Stimulated activated CD4-positive, alpha-beta T cell treated with anti-CD3 and anti-CD28 coated beads, Interleukin-4, amount 100 ng/mL, for 1 hour (primary cell): Measurements from ENCODE around the gene HCRTR2.
"Not testable (repeated sequence)": the region's sequence is repeated elsewhere in the genome, so short reads cannot be mapped to it uniquely, and the experiment has no call there.

Experiments
- DNase-seq: peaks from one replicate; pipeline ENCODE4 v3.0.0-alpha.2; 2020

Gene HCRTR2

GRCh38 chr6:55220961-55221360 is 46.6 kb downstream of the HCRTR2 start:
- DNase-seq: no peak

DNA sequence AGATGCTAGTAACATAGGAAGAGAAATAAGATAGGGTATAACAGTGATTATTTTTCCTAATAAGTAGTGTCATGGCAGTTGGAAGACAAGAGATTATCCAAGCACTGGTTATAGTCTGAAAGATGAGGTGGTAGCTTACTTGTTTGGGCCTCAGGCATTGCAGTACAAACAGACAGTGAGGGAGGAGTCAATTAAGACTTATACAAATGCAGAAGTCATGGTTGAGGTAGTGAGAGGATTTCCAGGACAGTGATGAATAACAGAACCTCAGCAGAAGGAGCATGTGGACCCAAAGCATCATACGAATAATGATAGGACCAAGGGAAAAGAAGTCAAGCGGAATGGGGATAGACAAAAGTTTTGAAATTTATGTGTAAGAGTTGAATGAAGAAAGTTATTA is 53.5 kb downstream of the HCRTR2 start:
- no peak for DNase-seq

DNA sequence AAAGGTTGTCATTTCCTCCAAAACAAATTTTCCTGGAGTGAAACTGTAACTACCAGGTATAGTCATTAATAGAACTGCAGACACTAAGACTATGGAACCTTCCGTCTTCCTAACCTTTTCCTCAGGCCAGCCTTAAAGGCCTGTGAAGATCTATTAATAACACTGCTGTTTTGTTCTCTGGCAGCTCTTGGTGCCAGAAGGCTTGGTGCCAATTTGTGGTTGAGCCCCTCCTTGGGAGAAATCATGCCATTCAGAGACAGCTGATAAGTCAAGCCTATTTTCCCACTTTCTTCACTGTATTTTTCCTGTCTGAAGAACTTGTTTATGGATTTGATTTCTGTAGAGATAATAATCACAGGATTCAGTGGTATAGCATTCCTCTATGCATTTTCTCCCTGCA is 64.8 kb downstream of the HCRTR2 start:
- no peak for DNase-seq

GRCh38 chr6:55240975-55241605 is 66.8 kb downstream of the HCRTR2 start:
- not testable (repeated sequence) for DNase-seq

DNA sequence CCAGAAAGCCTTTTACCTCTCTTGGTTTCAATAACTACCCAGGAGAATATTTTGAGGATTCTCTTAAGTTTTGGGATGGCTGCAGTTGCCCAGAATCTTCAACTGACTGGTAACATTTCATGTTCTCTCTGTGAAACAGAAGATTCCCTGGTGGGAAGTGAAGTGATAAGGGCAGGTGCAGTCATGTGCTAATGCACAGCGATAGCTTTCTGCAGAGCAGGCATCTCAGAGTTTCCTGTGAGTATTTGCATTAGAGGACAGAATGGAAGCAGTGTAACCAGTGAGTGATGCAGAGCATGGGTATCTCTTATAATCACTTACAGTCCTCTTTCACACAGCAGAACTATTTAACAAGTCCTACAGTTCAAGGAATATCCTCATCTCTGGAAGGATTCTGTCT is 76.1 kb downstream of the HCRTR2 start:
- no peak for DNase-seq

DNA sequence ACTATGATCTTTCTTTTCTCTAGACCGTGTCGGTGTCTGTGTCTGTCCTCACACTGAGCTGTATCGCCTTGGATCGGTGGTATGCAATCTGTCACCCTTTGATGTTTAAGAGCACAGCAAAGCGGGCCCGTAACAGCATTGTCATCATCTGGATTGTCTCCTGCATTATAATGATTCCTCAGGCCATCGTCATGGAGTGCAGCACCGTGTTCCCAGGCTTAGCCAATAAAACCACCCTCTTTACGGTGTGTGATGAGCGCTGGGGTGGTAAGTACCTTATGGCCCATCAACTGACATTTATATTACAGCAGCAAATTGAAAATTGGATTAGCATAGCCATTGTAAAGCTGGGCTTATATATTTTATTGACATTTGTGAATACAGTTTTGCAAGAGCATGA is 80.8 kb downstream of the HCRTR2 start:
- no peak for DNase-seq

- no peak for DNase-seq
Observed at GRCh38 chr6:55260181-55260580, 85.9 kb downstream of the HCRTR2 start.

DNA sequence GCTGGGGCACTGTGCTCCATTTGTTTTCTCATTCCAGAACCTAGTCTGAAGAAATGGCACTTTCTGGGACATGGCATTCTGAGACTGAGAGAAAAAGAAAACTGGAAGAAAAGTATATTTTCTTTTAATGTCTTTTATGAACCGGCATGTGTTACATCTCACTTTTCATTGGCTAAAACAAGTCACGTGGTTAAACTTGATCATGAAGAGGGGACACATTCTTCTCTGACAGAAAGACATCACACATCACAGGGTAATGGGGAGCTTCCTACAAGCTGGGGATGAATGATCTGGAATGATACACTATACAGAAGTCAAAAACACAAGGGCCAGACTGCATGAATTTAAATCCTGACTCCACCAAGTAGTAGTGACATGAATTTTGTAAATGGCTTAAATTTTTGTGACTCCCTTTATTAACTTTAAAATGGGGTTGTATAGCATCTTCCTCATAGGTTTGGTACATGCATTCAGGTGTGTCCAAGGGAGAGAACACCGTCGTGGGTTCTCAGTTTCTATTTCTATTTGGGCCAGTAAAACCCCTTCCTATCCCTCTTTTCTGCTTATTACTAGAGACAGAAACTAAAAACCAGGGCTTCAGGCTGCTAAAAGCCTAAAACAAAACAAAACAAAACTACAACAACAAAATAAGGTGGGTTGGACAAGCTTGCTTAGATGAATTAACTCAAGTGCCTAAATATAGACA is 91.2 kb downstream of the HCRTR2 start:
- no peak for DNase-seq

DNA sequence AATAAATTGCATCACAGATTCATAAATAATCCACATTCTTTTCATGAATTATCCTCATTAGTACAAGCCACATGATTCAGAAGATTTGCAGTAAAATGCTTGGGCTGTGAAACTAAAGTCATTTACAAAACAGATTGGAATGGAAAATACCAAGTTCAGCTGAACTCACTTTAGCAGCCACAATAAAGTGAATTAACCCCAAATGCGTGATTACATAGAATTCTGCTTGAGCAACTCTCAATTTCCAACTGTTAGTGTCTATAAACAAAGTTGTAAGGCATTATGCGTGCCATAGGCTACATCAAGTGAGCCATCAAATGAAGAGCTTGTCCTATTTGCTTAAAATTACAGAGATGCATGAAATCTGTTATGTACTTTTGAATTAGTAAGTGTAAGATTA is 92.6 kb downstream of the HCRTR2 start:
- no peak for DNase-seq

GRCh38 chr6:55276745-55277530 is 102.6 kb downstream of the HCRTR2 start:
- no peak for DNase-seq

- DNase-seq: no peak
Observed at GRCh38 chr6:55277646-55278045, 103.3 kb downstream of the HCRTR2 start.

- DNase-seq: no peak
Observed at GRCh38 chr6:55281215-55281614, 106.9 kb downstream of the HCRTR2 start.

DNA sequence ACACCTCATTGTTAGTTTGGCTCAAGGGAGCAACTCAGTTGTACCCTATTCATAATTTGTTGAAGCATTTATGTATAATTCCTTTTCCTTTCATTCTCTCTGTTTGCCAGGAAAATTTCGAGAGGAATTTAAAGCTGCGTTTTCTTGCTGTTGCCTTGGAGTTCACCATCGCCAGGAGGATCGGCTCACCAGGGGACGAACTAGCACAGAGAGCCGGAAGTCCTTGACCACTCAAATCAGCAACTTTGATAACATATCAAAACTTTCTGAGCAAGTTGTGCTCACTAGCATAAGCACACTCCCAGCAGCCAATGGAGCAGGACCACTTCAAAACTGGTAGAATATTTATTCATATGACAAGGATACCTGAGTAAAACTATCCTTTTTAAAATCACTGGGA is 107.8 kb downstream of the HCRTR2 start:
- DNase-seq: no peak

GRCh38 chr6:55286824-55287223 is 112.5 kb downstream of the HCRTR2 start:
- DNase-seq: no peak

GRCh38 chr6:55290736-55291135 is 116.4 kb downstream of the HCRTR2 start:
- no peak for DNase-seq

DNA sequence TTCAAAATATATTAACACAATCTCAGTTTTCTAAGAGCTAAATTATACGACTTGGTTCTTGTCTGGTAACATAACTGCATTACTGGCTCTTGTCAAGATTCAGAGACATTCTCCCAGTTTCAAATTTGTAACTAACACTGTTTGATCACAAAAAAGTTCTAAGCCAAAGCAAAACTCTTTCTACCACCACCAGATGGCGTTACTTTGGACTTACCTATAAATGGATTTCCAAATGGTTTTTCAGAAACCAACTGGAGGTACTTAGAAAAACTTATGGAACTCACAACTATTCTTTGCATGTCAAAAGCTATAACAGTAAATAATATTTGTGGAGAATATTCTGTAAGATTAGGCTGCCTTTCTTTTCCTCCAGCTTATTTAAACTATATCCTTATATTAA is 118.8 kb downstream of the HCRTR2 start:
- DNase-seq: no peak

DNA sequence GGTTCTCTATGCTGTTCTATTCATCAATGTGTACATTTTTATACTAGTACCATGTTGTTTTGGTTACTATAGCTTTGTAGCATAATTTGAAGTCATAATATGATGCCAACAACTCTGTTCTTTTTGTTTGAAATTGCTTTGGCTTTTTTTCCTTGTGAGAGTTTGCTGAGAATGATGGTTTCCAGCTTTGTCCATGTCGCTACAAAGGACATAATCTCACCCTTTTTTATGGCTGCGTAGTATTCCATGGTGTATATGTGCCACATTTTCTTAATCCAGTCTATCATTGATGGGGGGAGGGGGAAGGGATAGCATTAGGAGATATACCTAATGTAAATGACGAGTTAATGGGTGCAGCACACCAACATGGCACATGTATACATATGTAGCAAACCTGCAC is 122.9 kb downstream of the HCRTR2 start:
- not testable (repeated sequence) for DNase-seq

DNA sequence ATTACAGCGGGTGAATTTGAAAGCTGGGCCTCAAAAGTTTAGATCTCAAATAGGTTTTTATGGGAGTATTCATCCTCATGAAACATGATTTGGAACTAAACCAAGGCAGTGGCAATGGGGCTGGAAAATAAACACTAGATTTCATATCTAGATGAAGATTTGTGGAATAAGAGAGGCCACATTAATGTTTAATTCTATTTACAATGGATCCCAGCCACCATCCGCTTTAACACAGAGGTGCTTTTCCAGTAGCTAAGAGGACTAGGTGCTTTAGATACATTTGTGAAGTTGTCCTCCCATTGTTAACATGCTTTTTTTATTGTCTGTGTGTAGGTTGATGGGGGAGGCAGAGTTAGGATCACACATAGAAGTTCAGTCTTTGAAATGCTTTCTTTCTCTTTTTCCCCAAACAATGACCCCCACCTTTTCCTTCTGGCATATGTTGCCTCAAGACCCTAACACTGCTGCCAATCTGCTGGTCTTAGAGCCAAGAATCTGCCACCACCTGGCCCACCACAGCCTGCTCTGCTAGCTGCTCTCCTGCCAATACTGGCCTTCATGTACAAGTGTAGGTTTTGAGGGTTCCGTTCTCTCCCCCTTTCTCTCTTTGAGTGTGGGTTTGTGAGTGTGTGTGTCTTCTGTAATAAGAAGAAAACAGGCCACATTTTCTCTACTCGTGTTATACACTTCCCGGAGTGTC is 125.1 kb downstream of the HCRTR2 start:
- no peak for DNase-seq

DNA sequence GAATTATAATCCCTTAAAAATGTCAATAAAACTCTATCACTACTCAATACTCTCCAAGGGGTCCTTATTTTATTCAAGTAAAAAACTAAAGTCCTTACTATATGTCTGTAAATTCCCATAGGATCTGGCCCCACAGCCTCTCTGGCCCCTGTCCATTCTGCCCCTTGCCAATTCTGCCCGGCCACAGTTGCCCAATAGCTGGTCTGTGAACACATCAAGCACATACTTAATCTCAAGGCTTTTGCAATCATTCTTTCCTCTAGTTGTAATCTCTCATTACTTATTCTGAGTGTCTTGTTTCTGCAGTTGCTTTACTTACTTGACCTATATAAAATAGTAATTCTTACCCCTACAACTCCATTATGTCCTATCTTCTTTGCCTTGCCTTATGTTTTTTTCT is 130.4 kb downstream of the HCRTR2 start:
- DNase-seq: no peak

DNA sequence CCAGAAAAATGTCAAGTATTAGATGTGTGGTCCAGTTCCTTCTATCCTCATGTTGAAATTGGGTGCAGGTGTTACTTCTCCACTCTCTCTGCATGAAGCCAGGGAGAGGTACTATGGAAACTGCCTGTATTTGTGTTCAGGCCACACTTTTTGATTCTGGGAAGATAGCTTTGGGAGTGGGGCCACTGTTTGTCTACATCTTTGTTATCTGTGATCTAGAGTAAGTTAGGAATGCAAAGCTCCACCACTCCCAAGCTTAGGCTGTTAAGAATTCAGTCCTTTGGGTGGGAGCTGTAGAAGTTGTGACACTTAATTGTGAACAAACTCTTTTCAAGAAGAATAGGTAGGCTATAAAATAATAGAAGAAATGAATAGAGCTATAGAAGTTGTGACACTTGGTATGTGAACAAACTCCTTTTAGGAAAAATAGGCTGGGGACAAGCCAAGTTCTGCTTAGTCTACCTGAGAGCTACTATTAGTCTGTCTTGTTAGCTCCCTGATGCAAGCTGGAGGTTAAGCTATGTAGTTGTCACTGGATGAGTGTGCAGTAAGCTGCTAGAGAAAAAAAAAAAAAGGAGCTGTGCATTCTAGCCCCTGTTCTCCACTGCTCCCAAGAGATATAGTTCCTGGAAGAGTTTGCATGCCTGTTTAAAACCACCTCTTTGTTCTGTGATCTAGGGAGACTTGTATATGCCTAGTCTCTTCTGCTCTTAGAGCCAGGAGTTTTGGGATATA is 145.8 kb downstream of the HCRTR2 start:
- no peak for DNase-seq

- no peak for DNase-seq
Observed at GRCh38 chr6:55320696-55321086, 146.4 kb downstream of the HCRTR2 start.

DNA sequence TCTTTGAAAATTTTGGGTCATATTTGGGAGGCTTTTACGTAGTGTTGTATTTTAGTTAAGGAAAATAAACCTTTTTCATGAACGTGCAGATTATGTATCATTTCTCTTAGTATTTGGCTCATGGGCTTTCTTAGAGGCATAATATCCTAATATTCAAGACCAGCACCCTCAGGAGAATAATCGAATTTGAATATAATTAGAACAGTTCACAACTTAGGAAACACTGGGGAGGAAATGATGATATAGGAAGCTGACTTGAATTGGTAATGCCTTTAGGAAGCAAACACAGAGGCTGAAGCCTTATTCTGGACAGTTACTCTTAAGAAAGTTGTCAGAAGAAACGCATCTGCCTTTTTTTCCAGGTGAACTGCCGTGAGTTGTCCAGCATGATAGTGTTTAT is 152.9 kb downstream of the HCRTR2 start, which contains the start of gene GFRAL:
Gene GFRAL (plus strand): TSS at position 301 of the 400 bp plus-strand sequence. CDS start 86 bp downstream, at position 387.
- no peak for DNase-seq
